H9 (cell line): ENCODE results near the gene NHLRC4. TPM values are rescaled to one million over a fixed set of nuclear protein-coding genes. Genes with fewer than 3 reads are reported as not detected.
A peak's percentile ranks its signal among the peaks of the same experiment; 100 is the strongest.

Source experiments
- DNase-seq: peaks from one replicate; pipeline ENCODE4 v3.0.0-alpha.2; 2017
- H2AFZ ChIP-seq: one replicate; pipeline ENCODE4 v1.6.1; 2013; ENCODE audit warnings: mild to moderate bottlenecking, low read length, control low read depth, moderate library complexity
- H2AK5ac ChIP-seq: 2 replicates; pipeline ENCODE4 v1.6.1; 2013; ENCODE audit warnings: low read length, control low read depth, mixed read lengths; ENCODE audit not compliant: insufficient read length
- H2BK120ac ChIP-seq: one replicate; pipeline ENCODE4 v1.6.1; 2013; ENCODE audit warnings: low read depth, mild to moderate bottlenecking, low read length, control low read depth, inconsistent platforms; ENCODE audit not compliant: poor library complexity, severe bottlenecking
- H2BK12ac ChIP-seq: 2 replicates; pipeline ENCODE4 v1.6.1; 2013; ENCODE audit warnings: low read length, control low read depth, mixed read lengths, low read depth; ENCODE audit not compliant: insufficient read length
- H2BK15ac ChIP-seq: 2 replicates; pipeline ENCODE4 v1.6.1; 2013; ENCODE audit warnings: low read depth, low read length, control low read depth
- H2BK20ac ChIP-seq: one replicate; pipeline ENCODE4 v1.6.1; 2013; ENCODE audit warnings: low read depth, mild to moderate bottlenecking, low read length, control low read depth, inconsistent platforms; ENCODE audit not compliant: poor library complexity, severe bottlenecking
- H2BK5ac ChIP-seq: 2 replicates; pipeline ENCODE4 v1.6.1; 2013; ENCODE audit warnings: low read length, control low read depth, mixed read lengths; ENCODE audit not compliant: insufficient read length
- H3K14ac ChIP-seq: 2 replicates; pipeline ENCODE4 v1.6.1; 2013; ENCODE audit warnings: low read length, control low read depth; ENCODE audit not compliant: insufficient read depth
- H3K18ac ChIP-seq: 2 replicates; pipeline ENCODE4 v1.6.1; 2013; ENCODE audit warnings: low read depth, mild to moderate bottlenecking, mixed read lengths, low read length, control low read depth; ENCODE audit not compliant: insufficient read length
- H3K23ac ChIP-seq: 2 replicates; pipeline ENCODE4 v1.6.1; 2013; ENCODE audit warnings: low read length, control low read depth, mixed read lengths, low read depth; ENCODE audit not compliant: insufficient read length
- H3K23me2 ChIP-seq: 2 replicates; pipeline ENCODE4 v1.6.1; 2013; ENCODE audit warnings: low read depth, mild to moderate bottlenecking, mixed read lengths, low read length, control low read depth; ENCODE audit not compliant: insufficient read length, poor library complexity, severe bottlenecking
- H3K27ac ChIP-seq: 2 replicates; pipeline ENCODE4 v1.5.1; 2013; ENCODE audit warnings: low read length, control low read depth, mixed read lengths, low read depth; ENCODE audit not compliant: insufficient read length
- H3K27me3 ChIP-seq: 2 replicates; pipeline ENCODE4 v1.6.1; 2013; ENCODE audit warnings: low read length, control low read depth, inconsistent platforms; ENCODE audit not compliant: insufficient read depth
- H3K4ac ChIP-seq: 2 replicates; pipeline ENCODE4 v1.6.1; 2013; ENCODE audit warnings: low read depth, mild to moderate bottlenecking, control low read depth, inconsistent platforms, low read length, moderate library complexity
- H3K4me1 ChIP-seq: 2 replicates; pipeline ENCODE4 v1.6.1; 2013; ENCODE audit warnings: low read length, control low read depth, inconsistent platforms; ENCODE audit not compliant: insufficient read depth
- H3K4me2 ChIP-seq: 2 replicates; pipeline ENCODE4 v1.6.1; 2013; ENCODE audit warnings: low read length, control low read depth, mixed read lengths; ENCODE audit not compliant: insufficient read length, insufficient read depth
- H3K56ac ChIP-seq: 2 replicates; pipeline ENCODE4 v1.6.1; 2013; ENCODE audit warnings: low read depth, mild to moderate bottlenecking, mixed read lengths, low read length, control low read depth; ENCODE audit not compliant: insufficient read length
- H3K79me1 ChIP-seq: 2 replicates; pipeline ENCODE4 v1.6.1; 2013; ENCODE audit warnings: low read depth, mild to moderate bottlenecking, moderate library complexity, low read length, control low read depth, inconsistent platforms; ENCODE audit not compliant: insufficient read depth, poor library complexity, severe bottlenecking
- H3K79me2 ChIP-seq: 2 replicates; pipeline ENCODE4 v1.6.1; 2013; ENCODE audit warnings: low read length, control low read depth, inconsistent platforms; ENCODE audit not compliant: insufficient read depth
- H3K9ac ChIP-seq: 2 replicates; pipeline ENCODE4 v1.6.1; 2013; ENCODE audit warnings: low read length, control low read depth, mixed read lengths; ENCODE audit not compliant: insufficient read length; ENCODE audit errors: extremely low read depth
- H3K9me3 ChIP-seq: one replicate; pipeline ENCODE4 v1.6.1; 2013; ENCODE audit warnings: low read depth, low read length, inconsistent platforms; ENCODE audit not compliant: control insufficient read depth
- H3T11ph ChIP-seq: one replicate; pipeline ENCODE4 v1.6.1; 2013; ENCODE audit warnings: mild to moderate bottlenecking, low read length, control low read depth, inconsistent platforms
- H4K20me1 ChIP-seq: one replicate; pipeline ENCODE4 v1.6.1; 2013; ENCODE audit not compliant: control insufficient read depth, insufficient read length, insufficient read depth
- H4K5ac ChIP-seq: 2 replicates; pipeline ENCODE4 v1.6.1; 2013; ENCODE audit warnings: low read depth, mild to moderate bottlenecking, mixed read lengths, low read length, control low read depth; ENCODE audit not compliant: insufficient read length
- H4K8ac ChIP-seq: replicated peaks from 2 replicates; pipeline ENCODE4 v1.6.1; 2013; ENCODE audit warnings: low read length, control low read depth, mixed read lengths, low read depth; ENCODE audit not compliant: insufficient read length
- H4K91ac ChIP-seq: 2 replicates; pipeline ENCODE4 v1.6.1; 2013; ENCODE audit warnings: low read depth, mild to moderate bottlenecking, moderate library complexity, mixed read lengths, low read length, control low read depth; ENCODE audit not compliant: insufficient read length
- H3K27ac Mint-ChIP-seq, 3 experiments: 2 replicates in 2 of 3; 3 replicates in 1 of 3; pipeline ENCODE4 v1.8.0; 2020 to 2021; ENCODE audit warnings: mixed read lengths in 3 of 3, mild to moderate bottlenecking in 1 of 3, moderate library complexity in 1 of 3
- H3K27me3 Mint-ChIP-seq: 2 replicates; pipeline ENCODE4 v1.8.0; 2021; ENCODE audit warnings: low read depth, mild to moderate bottlenecking, moderate library complexity, mixed read lengths
- H3K36me3 Mint-ChIP-seq, 3 experiments: 2 replicates in 2 of 3; 3 replicates in 1 of 3; pipeline ENCODE4 v1.8.0; 2020 to 2021; ENCODE audit warnings: low read depth in 3 of 3, mixed read lengths in 3 of 3; ENCODE audit not compliant: insufficient read depth in 1 of 3
- H3K4me1 Mint-ChIP-seq, 2 experiments: 2 replicates each; pipeline ENCODE4 v1.8.0; 2020; ENCODE audit warnings: mixed read lengths in 2 of 2
- H3K4me3 Mint-ChIP-seq, 2 experiments: 2 replicates in 1 of 2; 3 replicates in 1 of 2; pipeline ENCODE4 v1.8.0; 2020 to 2021; ENCODE audit warnings: mild to moderate bottlenecking in 2 of 2, mixed read lengths in 2 of 2, moderate library complexity in 1 of 2
- H3K9me3 Mint-ChIP-seq, 2 experiments: 2 replicates in 1 of 2; 3 replicates in 1 of 2; pipeline ENCODE4 v1.8.0; 2020; ENCODE audit warnings: mild to moderate bottlenecking in 2 of 2, mixed read lengths in 2 of 2, moderate library complexity in 1 of 2
- CTCF ChIP-seq: fragments of 200-600 bp; sonication (generic); conservative IDR thresholded peaks from 3 replicates; pipeline ENCODE4 v1.8.0; 2021; ENCODE audit warnings: antibody characterized with exemption, mild to moderate bottlenecking
- WGBS: extraction: QIAGEN DNeasy Blood & Tissue Kit; methylation state at CpG from one replicate; pipeline ENCODE4 v1.1.7; 2013; ENCODE audit warnings: missing lambda C conversion rate, low lambda C conversion rate, mixed read lengths; ENCODE audit not compliant: insufficient read length; ENCODE audit errors: extremely low coverage; 5-methylcytosine and 5-hydroxymethylcytosine counted together
- total RNA-seq: library from RNA; stranded (reverse); gene quantifications from 2 replicates; pipeline ENCODE4 v1.2.1, GENCODE V29; 2021

Gene NHLRC4
- total RNA-seq, 1 experiment from 2014 or later: 0.42 TPM

GRCh38 chr16:525520-526180, 41.2 kb upstream of the NHLRC4 start:
- no peaks in the 10 kb centered on the region for H3K9me3 Mint-ChIP-seq
- peak overlapping the region in 2 of 3 experiments; percentile 7 to 81; a peak in 2 of 7 replicates for H3K27ac Mint-ChIP-seq
- H4K20me1 ChIP-seq: peaks cover 6% of the 10 kb centered on the region

More at GRCh38 chr16:525520-526180, 41.2 kb upstream of the NHLRC4 start:
- Histone ChIP-seq H3K27ac (no peak overlapping the region), H2BK120ac (no peak overlapping the region), H3K79me1 (no peaks in the 10 kb centered on the region), H2BK12ac (no peak overlapping the region), H3K27me3 (no peaks in the 10 kb centered on the region), H3K23me2 (peaks cover 13% of the 10 kb centered on the region), H3K9me3 (no peaks in the 10 kb centered on the region), H2BK15ac (no peak overlapping the region), H3K4me2 (peak overlapping the region; percentile 80), H3K18ac (no peak overlapping the region), H2BK20ac (no peak overlapping the region), H2AFZ (no peak overlapping the region), H3K23ac (no peak overlapping the region), H3K9ac (no peak overlapping the region), H3K79me2 (peaks cover 19% of the 10 kb centered on the region; the same call in 1 of the 2 replicates), H4K5ac (no peak overlapping the region), H4K91ac (no peak overlapping the region), H3K4ac (no peak overlapping the region), H3T11ph (no peak overlapping the region), H2BK5ac (no peak overlapping the region), H3K4me1 (no peaks in the 10 kb centered on the region; the same call in 1 of the 2 replicates), H2AK5ac (no peak overlapping the region), H4K8ac (no peak overlapping the region), H3K56ac (no peak overlapping the region), H3K14ac (no peak overlapping the region)
- no CpG with 5 or more reads among the region's 13 CpGs for WGBS
- Mint-ChIP-seq H3K4me1 (peaks cover 18 to 23% of the 10 kb centered on the region in 2 experiments), H3K4me3 (peak overlapping the region; percentile 56 to 79), H3K36me3 (peaks cover 0 to 12% (median 12%) of the 10 kb centered on the region in 3 experiments; a peak in 3 of 7 replicates), H3K27me3 (no peaks in the 10 kb centered on the region; the same call in 1 of the 2 replicates)
- no peak for TF ChIP-seq CTCF
- DNase-seq: no peak
